Left lung (tissue), 10 donors: Measurements from ENCODE around the gene CLCN3. TPM values are rescaled to one million over a fixed set of nuclear protein-coding genes. Genes with fewer than 3 reads are reported as not detected.

ENCODE experiments used
- ATAC-seq: fragments of 200-7000 bp; cut with Tn5 transposase; one replicate; pipeline ENCODE4 v1.9.1; 2020; ENCODE audit warnings: moderate library complexity
- DNase-seq, 4 donors: peaks; one replicate each; pipeline ENCODE4 v3.0.0-alpha.2; 2013 to 2020
- H3K27ac ChIP-seq, 2 donors: fragments of 200-600 bp; sonication (generic) in 1 of 2; one replicate each; pipeline versions ENCODE4 v1.5.0 to v1.8.0; 2020 to 2021
- H3K27me3 ChIP-seq, 2 donors: fragments of 200-600 bp; sonication (generic) in 1 of 2; one replicate each; pipeline versions ENCODE4 v1.5.0 to v1.8.0; 2020 to 2021
- H3K36me3 ChIP-seq, 2 donors: fragments of 200-600 bp; sonication (generic) in 1 of 2; one replicate each; pipeline versions ENCODE4 v1.5.0 to v1.8.0; 2020 to 2021
- H3K4me1 ChIP-seq, 2 donors: fragments of 200-600 bp; one replicate each; pipeline ENCODE4 v1.8.0; 2021
- H3K4me3 ChIP-seq, 2 donors: fragments of 200-600 bp; sonication (generic) in 1 of 2; one replicate each; pipeline versions ENCODE4 v1.5.0 to v1.8.0; 2020 to 2021; ENCODE audit warnings: mild to moderate bottlenecking in 1 of 2
- H3K9me3 ChIP-seq, 2 donors: fragments of 200-600 bp; sonication (generic) in 1 of 2; one replicate each; pipeline versions ENCODE4 v1.5.0 to v1.8.0; 2020 to 2021
- CTCF ChIP-seq, 2 donors: fragments of 200-600 bp; sonication (generic) in 1 of 2; IDR thresholded peaks; one replicate each; pipeline versions ENCODE4 v1.5.0 to v1.8.0; 2021; ENCODE audit warnings: antibody characterized with exemption in 2 of 2
- intact Hi-C, 2 donors: fragments of 100-400 bp; cut with DNase I; formaldehyde crosslinking; loops; one replicate each; pipeline versions ENCODE4 v1.11.2 to v1.14.2; 2022
- polyA plus RNA-seq, 6 donors: library from polyadenylated mRNA; unstranded; fragments of 120-200 nt; gene quantifications; one replicate each; pipeline ENCODE4 v1.2.1, GENCODE V29; 2013; ENCODE audit not compliant: insufficient read length in 6 of 6
- total RNA-seq, 2 donors: library from RNA; stranded (reverse); fragmentation: NEBNext Ultra II Directional; extraction: Animal tissue kit (Norgen Biotek cat#: 25700); gene quantifications; one replicate each; pipeline ENCODE4 v1.2.1, GENCODE V29; 2021
- donor health status: DM: no; HTN: yes; CAD: no.
- donor health status: DM: no; HTN: no; CAD: no.

Gene CLCN3
- total and polyA plus RNA-seq, 8 donors: 48.1 to 78.2 (median 64.5) TPM

DNA sequence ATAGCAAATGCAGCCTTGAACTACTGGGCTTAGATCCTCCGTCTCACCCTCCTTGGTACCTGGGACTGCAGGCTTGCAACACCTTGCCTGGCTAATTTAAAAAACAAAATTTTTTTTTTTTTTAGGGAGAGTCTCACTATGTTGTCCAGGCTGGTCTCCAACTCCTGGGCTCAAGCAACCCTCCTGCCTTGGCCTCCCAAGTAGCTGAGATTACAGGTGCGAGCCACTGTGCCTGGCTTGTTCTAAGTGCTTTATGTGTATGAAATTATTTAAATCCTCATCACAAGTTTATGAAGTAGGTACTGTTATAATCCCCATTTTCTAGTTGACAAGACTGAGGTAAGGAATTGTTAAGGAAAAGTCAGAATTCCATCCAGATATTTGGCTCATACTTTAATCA lies 43.0 kb downstream of the CLCN3 start:
- Histone ChIP-seq H3K27ac (no peak overlapping the region), H3K4me3 (no peak overlapping the region), H3K4me1 (peaks cover 12 to 18% of the 10 kb centered on the region in 2 donors), H3K36me3 (peaks cover 0 to 3% of the 10 kb centered on the region in 2 donors), H3K9me3 (no peaks in the 10 kb centered on the region), H3K27me3 (no peaks in the 10 kb centered on the region)
- intact Hi-C loops: no loop called here
- DNase-seq: no peak
- no peak for TF ChIP-seq CTCF (IDR thresholded peaks at IDR 0.05)
- no peak for ATAC-seq

GRCh38 chr4:169663831-169664230 lies 43.5 kb downstream of the CLCN3 start:
- peaks cover 12 to 17% of the 10 kb centered on the region in 2 donors for H3K4me1 ChIP-seq
- intact Hi-C loops: no loop called here
- no peak for TF ChIP-seq CTCF (IDR thresholded peaks at IDR 0.05)
- H3K27me3 ChIP-seq: no peaks in the 10 kb centered on the region
- H3K36me3 ChIP-seq: peaks cover 0 to 3% of the 10 kb centered on the region in 2 donors
- DNase-seq (no peak), ATAC-seq (no peak)
- no peak overlapping the region for H3K4me3 ChIP-seq
- H3K9me3 ChIP-seq: no peaks in the 10 kb centered on the region
- no peak overlapping the region for H3K27ac ChIP-seq

GRCh38 chr4:169664615-169665014 lies 44.2 kb downstream of the CLCN3 start:
- H3K27ac ChIP-seq: no peak overlapping the region
- H3K9me3 ChIP-seq: no peaks in the 10 kb centered on the region
- H3K4me1 ChIP-seq: peaks cover 8 to 9% of the 10 kb centered on the region in 2 donors
- ATAC-seq (no peak), DNase-seq (no peak)
- no peaks in the 10 kb centered on the region for H3K27me3 ChIP-seq
- H3K36me3 ChIP-seq: peaks cover 0 to 3% of the 10 kb centered on the region in 2 donors
- TF ChIP-seq CTCF (IDR thresholded peaks at IDR 0.05): no peak
- intact Hi-C loops: no loop called here
- H3K4me3 ChIP-seq: no peak overlapping the region

DNA sequence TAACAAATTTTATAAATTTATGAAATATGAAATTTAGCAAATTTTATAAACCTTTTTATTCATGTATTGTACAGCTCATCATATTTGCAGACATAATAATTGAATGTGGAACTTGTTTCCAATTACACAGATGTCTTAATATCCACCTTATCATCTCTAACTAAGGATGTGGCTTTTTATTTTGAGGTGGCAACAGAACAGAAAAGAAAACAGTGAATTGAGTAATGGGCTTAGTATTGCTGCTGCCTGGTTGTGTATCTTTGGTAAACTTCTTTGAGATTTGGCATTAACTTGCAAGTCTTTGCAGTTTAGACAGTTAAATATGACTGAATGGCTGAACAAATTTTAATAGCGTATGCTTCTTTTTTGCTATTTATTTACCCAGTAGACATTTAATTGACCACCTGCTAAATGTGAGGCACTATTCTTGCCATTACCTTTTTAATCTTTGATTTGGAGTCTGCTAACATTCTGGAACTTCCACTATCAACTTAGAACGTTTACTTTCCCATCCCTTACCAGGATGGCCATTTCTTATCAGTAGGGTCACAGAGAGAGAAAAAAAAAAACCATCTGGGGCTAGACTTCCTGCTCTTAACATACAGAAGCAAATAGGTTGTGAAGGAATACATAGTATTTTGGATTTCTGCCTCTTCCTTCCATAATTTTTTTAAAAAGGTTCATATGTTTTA lies 44.8 kb downstream of the CLCN3 start:
- H3K27ac ChIP-seq: no peak overlapping the region
- intact Hi-C loops: no loop called here
- ATAC-seq: no peak

More for the DNA sequence above, 44.8 kb downstream of the CLCN3 start:
- Histone ChIP-seq H3K9me3 (no peaks in the 10 kb centered on the region), H3K27me3 (no peaks in the 10 kb centered on the region), H3K36me3 (peaks cover 0 to 3% of the 10 kb centered on the region in 2 donors), H3K4me1 (peaks cover 5 to 6% of the 10 kb centered on the region in 2 donors), H3K4me3 (no peak overlapping the region)
- no peak for TF ChIP-seq CTCF (IDR thresholded peaks at IDR 0.05)
- no peak for DNase-seq
